ENCODE measurements around the gene WDR49.

DNA sequence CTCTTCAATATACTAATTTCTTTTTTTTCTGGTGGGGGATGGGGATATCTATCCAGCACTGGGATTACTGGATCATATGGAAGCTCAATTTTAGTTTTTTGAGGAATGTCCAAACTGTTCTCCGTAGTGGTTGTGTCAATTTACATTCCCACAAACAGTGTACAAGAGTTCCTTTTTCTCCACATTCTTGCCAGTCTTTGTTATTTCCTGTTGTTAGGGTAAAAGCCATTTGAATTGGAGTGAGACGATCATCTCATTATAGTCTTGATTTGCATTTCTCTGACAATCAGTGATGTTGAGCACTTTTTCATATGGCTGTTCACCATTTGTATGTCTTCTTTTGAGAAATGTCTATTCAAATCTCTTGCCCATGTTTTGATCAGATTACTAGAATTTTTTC lies 12.8 kb upstream of the WDR49 start:
- TF ChIP-seq ZNF274 (IDR thresholded peaks at IDR 0.05; ENCODE audit: low read depth, low read length) (no peak), SUZ12 (IDR thresholded peaks at IDR 0.05; ENCODE audit: extremely low read depth, insufficient read depth, insufficient read length) (no peak), YY1 (IDR thresholded peaks at IDR 0.05; ENCODE audit: insufficient read depth, insufficient read length) (no peak)
